HG02678 (cell line): ENCODE measurements around the gene ZCCHC12.
A peak's percentile ranks its signal among the peaks of the same experiment; 100 is the strongest.
"Not testable (repeated sequence)": the region's sequence is repeated elsewhere in the genome, so short reads cannot be mapped to it uniquely, and the experiment has no call there.

Source experiments
- ATAC-seq: cut with Tn5 transposase; IDR thresholded peaks from one replicate; pipeline ENCODE4 v1.9.1; 2021; ENCODE audit warnings: mild to moderate bottlenecking, moderate library complexity; ENCODE audit not compliant: unreplicated experiment

ZCCHC12 gene

DNA sequence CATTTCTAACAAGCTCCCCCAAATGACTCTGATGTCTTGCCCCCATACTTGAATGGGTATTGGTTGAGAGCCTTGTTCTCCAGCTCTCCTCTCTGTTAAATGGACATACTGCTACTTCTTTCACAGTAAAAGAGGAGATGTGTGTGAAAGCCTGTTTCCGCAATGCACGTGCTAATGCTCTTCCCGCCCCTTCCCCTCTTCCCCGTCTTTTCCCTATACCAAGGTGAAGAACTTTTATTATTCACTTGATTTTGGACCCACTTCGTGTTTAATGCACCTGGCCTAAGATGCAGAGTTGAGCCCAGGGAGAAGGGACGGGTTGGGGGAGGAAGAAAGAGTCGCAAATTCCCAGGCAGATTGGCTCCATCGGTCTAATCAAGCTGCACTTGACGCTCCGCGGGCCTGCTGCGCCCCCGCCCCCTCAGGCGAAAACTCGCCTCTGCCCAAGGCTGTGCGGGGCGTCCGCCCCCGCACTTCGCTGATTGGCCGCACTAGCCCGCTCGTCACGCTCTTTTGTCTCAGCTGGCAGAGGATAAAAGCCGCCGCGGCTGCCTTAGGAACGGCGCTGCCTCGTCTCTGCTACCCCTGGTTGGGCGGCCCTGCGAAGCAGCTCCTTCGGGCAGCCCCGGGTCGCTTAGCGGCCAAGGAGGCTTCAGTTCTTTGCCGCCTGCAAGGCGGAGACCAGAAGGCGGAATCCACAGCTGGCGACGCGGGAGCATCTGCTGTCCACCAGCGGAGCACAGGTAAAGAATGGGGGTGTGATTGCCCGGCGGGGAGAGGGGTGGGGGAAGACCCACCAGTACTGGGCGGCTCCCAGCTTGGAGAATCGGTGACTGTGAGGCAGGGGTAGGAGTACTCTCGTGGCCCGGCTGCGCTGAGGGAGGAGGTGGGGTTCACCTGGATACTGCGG, at the start of gene ZCCHC12:
Gene ZCCHC12 (plus strand): TSS at position 562 of the 910 bp plus-strand sequence. CDS start 1,421 bp downstream, outside the sequence.
- ATAC-seq, result no peak

DNA sequence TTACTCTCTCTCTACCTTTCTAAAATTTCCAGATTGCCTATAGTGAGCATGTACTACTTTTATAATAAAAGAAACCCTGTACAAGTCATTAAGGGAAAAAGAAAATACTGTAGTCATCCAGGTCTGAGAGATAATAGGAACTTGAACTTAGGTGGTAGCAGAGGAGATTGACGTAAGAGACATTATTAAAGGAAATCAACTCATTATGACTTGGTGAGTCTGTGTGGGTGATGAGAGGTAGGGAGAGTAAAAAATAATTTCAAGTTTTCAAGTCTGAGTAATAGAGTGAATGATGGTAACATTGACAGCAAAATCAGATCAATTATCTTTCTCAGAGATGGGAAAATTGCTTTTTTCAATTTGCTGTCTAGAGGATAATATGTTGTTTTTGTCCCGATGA, 44.0 kb upstream of the ZCCHC12 start:
- ATAC-seq, result no peak

DNA sequence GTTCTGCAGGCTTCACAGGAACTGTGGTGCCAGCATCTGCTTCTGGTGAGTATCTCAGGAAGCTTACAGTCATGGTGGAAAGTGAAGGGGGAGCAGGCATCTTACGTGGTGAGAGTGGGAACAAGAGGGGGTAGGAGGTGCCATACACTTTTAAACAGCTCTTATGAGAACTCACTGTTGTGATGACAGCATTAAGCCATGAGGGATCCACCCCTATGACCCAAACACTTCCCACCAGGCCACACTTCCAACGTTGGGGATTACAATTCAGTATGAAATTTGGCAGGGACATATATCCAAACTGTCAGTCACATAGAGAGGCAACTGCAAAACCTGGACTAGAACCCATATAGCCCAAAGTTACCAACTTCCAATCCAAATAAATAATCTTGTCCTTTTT, 43.1 kb upstream of the ZCCHC12 start:
- no peak for ATAC-seq

DNA sequence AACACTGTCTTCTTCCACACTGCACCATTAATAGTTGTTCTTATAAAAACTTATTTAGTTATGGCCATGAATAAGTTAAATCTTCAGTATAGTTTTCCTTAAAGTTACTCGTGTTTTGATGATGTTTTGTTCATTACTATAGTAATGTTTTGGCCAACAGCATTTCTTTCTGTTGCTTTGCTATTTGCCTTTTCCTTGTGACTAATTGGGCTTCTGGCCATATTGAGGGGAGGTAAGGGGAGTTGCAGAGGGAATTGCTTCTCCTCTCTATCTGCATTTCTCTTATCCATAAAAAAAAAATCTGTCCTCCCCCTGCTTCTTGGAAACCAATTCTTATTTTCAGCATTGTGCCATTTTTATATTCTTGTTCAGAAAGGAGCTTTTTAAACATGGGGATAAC, 42.7 kb upstream of the ZCCHC12 start:
- ATAC-seq, result no peak

DNA sequence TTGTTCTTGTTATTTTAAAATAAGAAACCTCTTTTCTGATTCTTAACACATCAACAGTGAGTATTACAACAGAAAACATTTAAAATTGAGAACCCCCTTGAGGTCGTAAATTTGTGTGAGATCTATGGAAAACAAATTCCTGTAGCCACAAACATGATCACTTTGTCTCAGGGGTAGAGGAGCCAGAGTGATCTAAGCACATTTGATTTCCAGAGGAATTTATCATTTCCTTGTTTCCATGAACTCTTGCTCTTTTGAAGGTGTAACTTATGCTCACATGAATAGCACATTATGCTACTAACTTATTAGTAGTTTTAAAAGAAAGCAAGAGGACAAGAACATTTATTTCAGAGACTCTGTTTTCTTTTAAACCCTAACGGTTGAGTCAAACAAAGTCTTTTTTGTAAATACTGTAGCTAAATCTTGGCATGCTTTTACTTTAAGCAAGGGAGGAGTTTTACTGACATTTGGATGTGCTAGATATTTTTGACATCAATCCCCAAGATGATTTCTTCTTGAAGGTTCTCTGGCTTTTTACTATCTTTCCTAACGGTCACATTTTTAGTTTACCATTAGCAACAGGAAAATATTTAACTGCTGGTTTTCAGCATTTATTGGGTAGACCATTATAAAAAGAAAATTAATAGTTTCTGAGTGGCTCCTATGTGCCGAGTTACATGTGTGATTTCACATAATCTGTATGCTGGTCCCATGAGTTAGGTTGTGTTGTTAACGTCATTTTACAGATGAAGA, 27.9 kb upstream of the ZCCHC12 start:
- ATAC-seq, result no peak

DNA sequence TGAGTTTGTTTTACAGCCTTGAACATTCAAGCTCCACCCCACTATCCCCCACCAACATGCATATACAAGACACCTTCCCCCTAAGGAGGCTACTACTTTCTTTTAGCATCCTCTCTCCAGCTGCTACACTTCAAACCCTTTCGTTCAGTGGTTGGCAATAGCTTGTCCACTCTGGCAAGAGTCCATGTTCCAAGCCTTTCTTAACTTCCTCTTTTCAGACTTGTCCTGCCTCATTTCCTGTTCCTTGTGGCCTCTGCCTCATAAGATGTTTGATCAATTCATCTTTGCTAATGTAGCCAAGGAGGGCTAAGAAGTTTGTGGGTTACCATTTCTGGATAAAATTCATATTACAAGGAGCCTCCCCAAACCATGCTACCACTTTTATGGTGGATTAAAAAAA, 20.8 kb upstream of the ZCCHC12 start:
- no peak for ATAC-seq

DNA sequence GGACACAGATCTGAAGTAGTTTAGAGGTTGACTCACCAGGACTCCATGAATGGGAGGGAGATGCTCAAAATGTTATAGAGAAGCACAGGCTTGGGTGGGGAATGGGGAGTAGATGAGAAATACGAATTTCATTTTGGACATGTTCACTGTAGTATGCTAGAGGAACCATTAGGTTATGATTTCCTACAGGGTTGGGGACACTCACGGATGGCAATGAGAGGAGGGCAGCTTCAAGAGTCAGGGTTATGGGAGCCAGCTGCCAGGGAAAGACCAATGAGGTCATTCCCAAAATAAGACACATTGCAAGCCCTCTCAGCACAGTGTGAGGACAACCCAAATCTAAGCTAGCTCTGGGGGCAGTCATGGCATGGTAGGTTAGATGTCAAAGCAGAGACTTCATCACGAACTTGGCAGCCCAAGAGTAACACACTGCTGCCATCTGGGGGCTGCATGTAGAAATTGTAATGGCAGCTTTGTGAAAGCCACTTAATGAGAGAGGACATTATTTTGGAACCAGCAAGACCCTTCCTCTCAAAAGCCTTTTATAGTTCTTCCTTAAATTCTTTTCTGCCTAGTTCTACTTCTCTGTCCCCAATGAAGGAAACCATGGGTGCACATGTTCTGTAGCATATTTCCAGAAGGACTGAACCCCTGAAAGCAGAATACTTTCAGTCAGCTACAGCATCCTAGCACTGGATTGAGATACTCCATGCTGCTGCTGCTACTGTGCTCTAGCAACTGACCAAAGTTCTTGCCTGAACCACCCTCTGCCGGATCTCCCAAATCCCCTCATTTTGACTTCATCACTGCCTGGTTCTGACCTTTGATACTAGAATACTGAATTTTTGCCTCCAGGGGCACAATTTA, 16.2 kb upstream of the ZCCHC12 start:
- no peak for ATAC-seq

DNA sequence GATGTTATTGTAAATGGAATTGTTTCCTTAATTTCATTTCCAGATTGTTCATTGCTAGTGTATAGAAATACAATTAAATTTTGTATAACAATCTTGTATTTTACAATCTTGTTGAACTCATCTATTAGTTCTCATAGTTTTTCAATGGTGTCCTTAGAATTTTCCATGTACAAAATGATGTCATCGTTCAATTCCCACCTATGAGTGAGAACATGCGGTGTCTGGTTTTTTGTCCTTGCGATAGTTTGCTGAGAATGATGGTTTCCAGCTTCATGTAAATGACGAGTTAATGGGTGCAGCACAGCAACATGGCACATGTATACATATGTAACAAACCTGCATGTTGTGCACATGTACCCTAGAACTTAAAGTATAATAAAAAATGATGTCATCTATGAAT, 6.4 kb upstream of the ZCCHC12 start:
- not testable (repeated sequence) for ATAC-seq

DNA sequence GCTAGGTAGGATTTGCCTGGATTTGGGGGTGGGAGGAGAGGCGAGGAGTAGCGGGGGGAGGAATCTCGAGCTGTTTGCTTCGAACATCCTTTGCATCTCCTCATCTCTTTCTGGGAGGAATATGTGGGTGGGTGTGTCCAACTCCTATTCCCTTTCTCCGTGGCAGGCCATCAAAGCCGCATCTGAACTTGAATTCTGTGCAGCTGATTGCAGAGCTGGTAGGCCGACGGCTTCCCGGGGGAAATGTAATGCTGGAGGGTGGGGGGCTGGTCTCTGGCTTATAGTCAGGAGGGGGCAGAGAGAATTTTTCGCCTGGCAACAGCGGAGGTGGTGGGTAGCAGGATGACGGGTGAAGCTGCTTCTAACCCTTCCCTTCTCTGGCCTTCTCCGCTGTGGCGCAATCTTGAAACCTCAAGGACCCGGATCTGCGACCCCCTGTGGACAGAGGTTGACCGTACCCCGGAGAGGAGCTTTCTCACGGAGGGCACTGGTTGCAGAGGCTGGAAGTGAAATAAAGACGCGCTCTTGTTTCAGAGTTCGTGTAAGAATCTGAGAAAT, 628 bp downstream of the ZCCHC12 start:
- no peak for ATAC-seq

DNA sequence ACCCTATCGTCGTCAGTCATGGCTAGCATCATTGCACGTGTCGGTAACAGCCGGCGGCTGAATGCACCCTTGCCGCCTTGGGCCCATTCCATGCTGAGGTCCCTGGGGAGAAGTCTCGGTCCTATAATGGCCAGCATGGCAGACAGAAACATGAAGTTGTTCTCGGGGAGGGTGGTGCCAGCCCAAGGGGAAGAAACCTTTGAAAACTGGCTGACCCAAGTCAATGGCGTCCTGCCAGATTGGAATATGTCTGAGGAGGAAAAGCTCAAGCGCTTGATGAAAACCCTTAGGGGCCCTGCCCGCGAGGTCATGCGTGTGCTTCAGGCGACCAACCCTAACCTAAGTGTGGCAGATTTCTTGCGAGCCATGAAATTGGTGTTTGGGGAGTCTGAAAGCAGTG, 1.6 kb downstream of the ZCCHC12 start:
- no peak for ATAC-seq

DNA sequence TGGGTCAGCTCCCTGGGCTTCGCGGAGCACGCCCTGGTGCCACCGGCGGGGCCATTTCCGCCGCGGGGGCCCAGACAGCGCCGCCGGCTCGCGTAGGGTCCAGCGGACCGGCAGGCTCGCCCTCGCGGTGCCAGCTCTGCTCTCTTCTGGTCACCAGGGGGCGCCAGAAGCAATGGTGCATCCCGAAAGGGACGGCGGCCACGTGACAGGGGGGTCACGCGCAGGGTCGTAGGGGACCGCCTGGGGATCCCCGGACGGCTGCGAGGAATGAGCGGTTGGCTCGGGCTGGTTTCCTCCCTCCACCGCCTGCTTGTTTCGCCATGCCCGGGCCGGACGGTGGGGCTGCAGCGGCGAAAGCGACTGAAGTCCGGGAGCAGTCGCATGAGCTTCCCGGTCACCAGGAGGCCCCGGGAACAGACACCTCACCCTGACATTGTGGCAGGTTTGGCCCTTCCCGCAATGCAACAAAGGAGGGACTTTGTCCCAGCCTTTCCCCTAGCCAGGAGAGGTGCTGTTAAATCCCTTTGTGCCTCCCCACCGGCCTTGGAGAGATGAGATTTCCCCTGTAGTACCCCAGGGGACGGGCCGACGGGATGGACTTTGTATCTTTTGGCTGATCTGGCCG, 15.8 kb downstream of the ZCCHC12 start:
- peak; percentile 81 for ATAC-seq

DNA sequence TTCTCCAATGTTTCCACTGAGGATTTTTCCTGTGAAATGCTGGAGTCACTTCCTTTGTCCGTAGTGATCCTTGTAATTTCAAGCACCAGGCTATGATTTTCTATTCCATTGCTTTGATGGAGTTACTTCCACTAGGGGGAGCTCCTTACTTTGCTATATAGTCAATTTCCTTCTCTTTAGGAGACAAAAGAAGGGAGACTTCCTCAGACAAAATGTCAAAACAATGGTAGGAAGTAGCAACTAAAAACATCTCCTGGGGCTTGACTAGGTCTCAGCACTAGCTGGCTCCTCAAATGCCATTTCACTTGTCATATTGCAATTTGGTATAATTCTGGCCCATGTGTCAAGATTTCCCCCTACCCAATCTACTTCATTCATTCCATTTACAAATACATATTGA, 24.1 kb downstream of the ZCCHC12 start:
- ATAC-seq, result no peak

DNA sequence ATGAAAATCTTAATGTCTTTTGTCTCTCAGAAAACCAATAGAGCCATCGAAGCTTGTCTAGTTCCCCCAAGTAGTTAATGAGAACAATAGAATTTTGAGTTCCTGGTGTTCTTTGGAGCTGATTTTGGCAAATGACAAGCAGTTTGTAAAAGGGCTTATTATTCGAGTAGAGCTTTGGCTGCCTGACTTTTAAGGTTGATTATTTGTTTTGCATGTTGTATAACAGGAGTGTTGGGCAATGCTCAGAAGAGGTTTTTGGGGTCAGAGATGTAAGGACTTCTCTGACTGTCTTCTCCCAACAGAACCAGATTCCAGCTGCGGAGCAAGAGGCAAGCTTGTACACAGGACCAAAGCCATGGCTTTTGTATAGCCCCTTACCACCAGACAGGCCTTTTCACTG, 30.0 kb downstream of the ZCCHC12 start:
- ATAC-seq, result no peak

DNA sequence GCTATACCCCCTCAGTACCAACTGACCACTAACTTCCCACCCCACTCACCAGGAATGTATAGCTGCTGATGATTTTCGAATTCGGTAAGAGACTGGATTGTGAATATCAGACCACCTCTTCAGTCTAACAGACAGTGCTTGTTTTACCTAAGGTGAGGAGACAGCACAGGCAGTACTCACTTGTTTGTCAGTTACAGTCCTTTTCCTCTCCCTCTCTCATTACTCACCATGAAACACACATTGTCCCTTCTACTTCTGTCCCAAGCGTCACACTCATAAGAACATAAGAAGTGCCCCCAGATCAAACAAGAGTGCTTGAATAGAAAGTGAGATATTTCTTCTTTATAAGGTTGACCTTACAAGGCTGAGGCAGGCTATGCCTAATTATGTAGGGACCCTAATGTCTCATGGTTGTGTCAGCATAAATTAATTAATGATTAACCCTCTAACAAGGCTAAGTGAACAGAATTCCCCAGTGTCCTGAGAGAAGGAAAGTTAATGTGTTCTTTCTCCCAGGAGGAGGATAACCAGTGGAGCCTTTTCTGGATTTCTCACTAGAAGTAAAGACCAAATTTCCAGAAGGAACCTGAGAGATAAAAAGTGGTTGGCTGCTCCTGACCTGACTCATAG, 32.2 kb downstream of the ZCCHC12 start:
- ATAC-seq, result no peak

DNA sequence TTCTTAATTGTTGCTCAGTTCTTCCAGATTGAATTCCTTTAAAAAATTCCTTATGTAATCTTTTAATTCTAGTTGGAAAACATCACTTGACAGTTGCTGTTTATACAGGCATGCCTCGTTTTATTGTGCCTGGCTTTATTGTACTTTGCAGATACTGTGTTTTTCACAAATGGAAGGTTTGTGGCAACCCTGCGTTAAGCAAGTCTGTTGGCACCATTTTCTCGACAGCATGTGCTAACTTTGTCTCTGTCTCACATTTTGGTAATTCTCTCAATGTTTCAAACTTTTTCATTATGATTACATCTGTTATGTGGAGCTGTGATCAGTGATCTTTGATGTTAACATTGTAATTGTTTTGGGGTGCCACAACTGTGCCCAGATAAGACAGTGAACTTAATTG, 33.4 kb downstream of the ZCCHC12 start:
- ATAC-seq, result no peak

DNA sequence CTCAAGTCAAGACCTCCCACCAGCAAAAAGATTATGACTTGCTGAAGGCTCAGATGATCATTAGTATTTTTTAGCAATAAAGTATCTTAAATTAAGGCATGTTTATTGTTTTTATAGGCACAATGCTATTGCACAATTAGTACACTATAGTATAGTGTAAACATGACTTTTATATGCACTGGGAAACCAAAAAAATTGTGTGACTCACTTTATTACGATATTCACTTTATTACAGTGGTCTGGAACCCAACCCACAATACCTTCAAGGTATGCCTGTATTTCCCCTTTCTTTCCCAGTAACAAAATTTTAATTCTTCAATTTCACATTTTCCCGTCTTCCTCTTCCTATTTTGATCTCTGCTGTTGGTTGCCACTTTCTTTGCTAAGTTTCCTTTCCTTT, 37.7 kb downstream of the ZCCHC12 start:
- ATAC-seq, result no peak

DNA sequence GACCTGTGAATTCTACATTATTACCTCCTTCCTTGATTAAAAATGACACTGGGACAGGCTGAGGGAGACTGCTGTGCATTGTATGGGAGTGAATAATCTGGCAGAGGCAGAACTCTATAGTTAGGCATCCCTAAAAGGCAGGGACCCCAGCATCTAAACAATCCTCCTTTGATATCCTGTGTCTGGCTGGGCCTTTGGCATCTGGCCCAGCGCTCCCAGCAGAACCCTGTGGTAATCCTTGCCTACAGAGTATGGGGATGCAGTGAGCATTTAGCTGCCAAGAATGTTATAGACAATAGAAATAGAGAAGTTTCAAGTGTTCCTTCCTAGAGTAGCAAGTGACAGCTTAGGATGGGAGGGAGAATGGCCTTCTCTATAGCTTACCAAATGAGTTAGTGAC, 38.5 kb downstream of the ZCCHC12 start:
- no peak for ATAC-seq

DNA sequence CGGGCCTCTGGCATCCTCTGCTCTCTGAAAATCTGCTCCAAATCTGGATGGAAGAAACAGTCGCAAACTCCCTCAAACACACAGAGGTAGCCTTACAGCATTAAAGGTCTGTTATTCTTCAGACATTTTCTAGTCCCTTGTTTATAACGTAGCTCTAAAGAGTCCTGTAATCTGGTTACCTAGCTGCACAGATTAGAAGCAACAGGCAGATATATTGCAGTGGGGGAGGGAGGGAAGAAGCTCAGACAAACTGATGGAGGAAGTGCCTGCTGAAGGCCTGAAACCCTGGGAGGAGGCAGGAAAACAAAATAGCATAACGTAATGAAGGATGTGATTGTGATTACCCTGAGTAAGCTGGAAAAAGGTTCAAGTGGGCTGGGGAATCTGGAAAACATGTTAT, 39.4 kb downstream of the ZCCHC12 start:
- ATAC-seq, result no peak

DNA sequence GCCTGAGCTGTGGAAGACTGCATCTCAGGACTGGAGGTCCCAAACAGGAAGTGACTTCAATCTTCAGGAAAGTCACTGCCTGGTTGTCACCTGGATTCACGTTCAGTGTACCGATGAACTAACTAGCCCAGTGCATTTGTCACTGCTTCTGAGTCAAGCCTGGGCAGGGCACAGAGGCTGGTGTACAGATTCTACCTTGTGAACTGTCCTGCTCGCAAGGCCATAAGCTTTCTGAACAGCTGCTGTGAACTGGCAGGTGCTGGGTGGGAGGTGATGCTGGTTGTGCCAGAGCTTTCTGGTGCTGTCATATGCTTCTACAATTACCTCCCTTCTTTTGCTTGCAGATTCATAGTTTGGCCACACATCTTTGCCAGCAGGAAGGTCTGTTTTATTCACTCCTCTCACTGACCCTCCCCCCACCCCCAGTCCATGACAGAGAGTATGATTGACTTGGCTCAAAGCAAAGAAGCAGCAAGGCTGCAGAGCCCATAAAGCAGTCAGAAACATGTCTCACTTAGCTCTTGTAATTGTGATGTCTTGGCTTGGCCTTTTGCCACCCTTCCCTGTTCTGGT, 40.5 kb downstream of the ZCCHC12 start:
- ATAC-seq, result no peak

DNA sequence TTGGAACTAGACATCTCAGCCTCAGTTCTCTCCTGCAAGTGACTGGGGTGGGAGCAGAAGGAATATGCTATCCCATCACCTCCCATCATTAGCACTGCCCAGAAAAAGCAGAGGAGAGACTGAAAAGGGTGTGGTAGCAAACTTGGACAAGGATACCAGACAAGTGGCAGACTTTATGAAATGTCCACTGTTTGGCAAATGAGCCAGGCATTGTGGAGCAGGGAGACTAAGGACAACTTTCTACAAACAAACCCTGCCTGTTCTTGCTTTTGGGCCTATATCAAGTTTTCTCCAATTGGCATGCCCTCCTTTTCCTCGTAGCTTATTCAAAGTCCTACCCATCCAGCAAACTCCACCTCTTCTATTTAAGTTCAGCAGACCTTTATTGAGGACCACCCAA, 41.6 kb downstream of the ZCCHC12 start:
- ATAC-seq, result no peak
